OCI-LY3 (cell line): Measurements from ENCODE around the gene AHCYL2.

Experiments used
- CTCF ChIP-seq: fragments of 200-600, 300-600 bp; sonication (generic); IDR thresholded peaks from 2 replicates; pipeline ENCODE4 v1.5.1; 2014; ENCODE audit warnings: antibody characterized with exemption, low read length, low read depth
- EZH2phosphoT487 ChIP-seq: fragments of 200-600 bp; shearing (Covaris generic); IDR thresholded peaks from 2 replicates; pipeline ENCODE4 v1.6.1; 2018; ENCODE audit warnings: antibody characterized with exemption, mixed run types, low read depth

- TF ChIP-seq CTCF (no peak), EZH2phosphoT487 (no peak)
Measured at GRCh38 chr7:129227646-129228578, 3.1 kb downstream of the AHCYL2 start.
